CD4-positive, alpha-beta T cell treated with Interleukin-10 for 1 hour (primary cell): ENCODE data around the gene DLGAP1.

Experiments
- DNase-seq: peaks from one replicate; pipeline ENCODE4 v3.0.0-alpha.2; 2020

The DLGAP1 gene

DNA sequence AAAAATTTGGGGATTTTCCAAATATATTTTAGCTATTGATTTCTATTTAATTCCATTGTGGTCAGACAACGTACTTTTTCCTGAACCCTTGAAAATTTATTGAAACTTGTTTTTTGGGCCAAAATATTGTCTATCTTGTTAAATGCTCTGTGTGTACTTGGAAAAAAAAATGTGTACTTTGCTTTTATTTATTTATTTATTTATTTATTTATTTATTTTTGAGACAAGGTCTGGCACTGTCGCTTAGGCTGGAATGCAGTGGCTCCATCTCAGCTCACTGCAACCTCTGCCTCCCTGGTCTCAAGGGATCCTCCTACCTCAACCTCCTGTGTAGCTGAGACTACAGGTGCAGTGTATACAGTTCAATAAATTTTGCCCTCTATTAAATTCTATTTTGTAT is 910.6 kb downstream of the DLGAP1 start:
- no peak for DNase-seq

DNA sequence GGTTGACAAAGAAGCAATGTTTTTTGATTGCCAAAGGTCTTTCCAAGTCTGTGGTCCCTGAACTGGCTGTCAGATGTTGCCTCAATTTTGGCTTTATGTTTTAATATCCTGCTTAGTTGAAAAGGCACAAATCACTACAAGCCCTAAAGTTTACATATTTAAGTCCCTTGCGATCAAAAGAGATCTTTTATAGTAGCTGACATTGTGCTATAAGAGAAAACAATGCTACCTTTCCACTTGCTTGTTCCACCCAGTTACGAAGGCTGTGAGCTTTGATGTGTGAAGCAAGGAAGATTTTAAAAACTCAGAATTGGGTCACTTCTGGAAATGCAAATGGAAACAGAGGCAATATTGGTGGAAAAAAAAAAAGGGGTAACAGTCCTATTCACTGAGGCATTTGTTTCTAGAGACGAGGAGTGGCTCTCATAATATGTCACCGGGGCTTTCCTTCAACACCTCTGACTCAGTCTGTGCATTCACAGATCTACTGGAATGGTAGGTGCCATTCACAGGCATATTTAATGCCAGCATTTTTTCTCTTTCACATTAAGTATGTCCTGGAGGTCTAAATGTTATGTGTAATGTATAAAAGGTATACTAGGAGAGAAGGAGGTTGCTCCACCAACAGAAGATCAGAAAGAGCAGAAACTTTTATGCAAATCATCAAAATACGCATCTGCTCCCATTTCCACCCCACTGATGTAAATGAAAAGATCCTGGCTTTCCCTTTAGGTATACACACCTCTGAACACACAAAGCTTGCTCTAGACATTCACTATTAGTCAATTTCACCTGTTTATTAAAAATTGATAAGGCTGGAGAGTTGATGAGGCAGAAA is 913.3 kb downstream of the DLGAP1 start:
- no peak for DNase-seq

DNA sequence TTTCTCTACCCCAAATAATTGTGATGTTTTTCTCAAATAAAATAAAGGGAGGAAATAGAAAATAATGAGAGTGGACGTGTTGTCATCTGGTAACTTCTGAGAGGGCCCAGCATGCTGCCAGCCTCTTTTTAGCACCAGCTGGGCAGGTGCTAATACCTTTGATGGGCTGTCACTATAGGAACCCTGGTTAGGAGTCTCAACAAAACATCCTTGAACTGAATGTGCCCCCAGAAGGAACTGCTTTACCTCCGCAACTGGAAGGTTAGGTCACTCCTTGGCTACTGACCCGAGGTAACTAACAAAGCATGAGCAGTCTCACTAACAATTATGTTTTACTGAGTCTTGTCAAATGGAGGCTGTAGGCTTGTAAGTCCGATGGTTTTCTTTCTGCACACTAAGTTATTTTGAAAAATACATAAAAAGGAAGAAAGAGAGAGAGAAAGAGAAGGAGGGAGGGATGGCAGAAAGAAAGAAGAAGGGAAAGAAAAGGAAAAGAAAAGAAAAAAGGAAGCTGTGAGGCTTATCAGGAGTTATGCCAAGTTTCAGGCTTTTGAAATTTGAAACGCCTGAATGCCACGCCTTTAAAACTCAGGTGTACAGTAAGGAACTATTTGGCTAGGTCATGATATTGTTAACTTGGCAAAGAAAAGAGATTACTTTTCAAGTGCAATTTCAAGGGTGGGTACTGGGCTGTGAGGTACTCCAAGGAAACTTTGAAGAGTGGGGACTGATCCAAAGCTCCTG is 914.1 kb downstream of the DLGAP1 start:
- DNase-seq: no peak

DNA sequence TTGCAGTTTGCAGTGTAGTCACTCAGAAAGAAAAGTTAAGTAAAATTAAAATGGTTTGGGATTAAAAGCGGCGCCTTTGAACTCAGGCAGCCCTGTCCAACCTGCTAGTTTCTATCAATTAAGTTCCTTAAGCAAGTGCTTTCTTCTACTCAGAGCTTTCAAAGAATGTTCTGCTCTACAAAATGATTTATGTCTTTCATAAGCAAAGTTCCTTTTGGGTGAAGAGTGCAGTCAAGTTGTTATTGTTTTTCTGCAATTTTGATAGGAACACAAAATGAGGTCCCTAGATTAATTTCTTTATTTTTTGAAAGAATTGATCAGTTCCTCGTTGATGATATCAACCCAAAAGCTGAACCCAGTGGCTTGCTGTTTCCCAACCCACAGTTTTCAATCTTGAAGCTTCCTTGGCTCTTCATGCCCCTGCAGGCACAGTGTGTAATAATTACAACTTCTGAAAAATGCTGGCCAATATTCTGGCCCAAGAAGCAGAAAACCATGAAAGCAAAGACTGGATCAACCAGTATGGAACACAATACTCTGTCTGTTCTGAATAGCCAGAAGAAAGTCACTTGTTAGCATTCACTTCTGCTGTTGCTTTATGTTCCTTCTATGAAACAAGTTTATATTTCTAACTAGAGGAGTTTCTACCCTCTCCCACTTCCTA is 916.0 kb downstream of the DLGAP1 start:
- no peak for DNase-seq

DNA sequence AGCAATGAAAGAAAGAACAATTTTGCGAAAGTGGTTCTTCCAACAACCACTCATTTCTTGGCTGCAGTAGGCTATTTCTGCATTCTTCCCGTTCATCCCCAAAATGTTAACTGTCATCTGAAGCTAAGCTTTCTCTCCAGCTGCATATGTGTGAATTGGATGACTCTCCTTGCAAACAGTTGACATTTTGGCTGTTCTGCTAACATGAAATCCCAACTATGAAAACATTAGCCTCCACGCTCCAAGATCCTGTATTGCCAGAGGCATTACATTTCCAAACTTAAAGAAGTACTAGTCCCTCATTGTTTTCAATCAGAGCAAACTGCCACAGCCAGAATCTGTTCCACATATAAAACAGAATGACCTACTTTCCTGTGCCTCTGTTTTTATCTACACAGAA is 916.7 kb downstream of the DLGAP1 start:
- DNase-seq: no peak

DNA sequence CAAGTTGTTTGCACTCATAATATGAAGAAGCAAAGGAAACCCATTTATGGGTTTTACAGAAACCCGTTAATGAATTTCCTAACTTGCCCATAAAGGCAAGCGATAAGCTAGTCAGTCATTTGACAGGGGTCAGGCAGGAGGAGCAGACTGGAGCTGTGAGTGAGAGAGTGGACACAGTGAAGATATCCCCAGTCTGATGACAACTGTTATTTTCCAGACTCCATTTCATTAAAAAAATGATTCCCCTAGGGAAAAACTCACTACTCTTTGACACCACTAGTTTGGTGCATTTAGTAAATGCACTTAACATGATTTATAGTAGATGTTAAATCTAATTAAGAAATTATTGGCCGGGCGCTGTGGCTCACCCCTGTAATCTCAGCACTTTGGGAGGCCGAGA is 924.3 kb downstream of the DLGAP1 start:
- DNase-seq: no peak

DNA sequence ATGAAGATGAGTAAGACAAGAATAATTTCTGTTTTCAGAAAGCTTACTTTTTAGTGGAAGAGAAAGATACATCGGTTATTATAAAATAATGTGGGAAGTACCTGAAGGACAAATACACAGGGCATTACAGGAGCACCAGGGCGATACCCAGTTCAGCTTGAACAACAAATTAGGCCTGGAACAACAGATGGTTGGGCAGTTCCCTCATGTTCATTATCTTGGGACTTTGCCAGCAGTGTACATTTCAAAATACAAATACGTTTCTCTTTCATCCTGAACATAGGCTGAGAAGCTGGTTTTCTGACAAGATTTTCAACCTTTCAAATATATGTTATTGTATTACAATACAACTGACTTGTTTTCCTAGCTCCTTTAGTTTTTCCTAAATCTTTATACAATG is 925.5 kb downstream of the DLGAP1 start:
- no peak for DNase-seq

DNA sequence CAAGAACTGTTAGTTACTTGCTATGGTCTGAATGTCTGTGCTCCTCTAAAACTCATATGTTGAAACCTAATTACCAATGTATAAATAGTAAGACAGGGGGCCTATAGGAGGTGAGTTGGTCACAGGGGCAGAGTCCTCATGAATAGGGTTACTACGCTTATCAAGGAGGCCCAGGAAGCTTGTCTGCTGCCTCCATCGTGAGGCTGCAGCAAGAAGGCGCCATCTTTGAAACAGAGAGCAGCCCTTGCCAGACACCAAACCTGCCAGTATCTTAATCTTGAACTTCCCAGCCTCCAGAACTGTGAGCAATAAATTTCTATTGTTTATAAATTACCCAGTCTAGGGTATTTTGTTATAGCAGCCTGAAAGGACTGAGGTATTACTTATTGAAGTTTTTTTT is 926.0 kb downstream of the DLGAP1 start:
- no peak for DNase-seq

DNA sequence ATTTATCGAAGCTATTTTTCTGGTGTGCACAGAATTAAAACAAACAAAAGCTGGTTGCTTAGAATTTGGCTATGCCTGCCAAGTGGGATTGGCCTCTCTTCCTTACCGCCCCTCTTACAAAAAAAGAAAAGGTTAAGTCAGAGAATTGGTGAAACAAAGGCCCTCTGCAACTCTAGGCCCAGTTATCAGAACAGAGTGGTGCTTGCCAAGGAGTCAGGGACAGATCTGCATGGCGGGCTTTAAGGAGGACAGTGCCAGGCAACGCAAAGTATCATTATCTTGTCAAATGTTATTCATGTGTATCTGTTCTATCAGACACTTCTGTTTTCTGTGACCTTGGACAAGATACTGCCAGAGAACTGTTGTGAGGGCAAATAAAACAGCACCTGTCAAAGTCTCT is 926.9 kb downstream of the DLGAP1 start:
- DNase-seq: no peak

DNA sequence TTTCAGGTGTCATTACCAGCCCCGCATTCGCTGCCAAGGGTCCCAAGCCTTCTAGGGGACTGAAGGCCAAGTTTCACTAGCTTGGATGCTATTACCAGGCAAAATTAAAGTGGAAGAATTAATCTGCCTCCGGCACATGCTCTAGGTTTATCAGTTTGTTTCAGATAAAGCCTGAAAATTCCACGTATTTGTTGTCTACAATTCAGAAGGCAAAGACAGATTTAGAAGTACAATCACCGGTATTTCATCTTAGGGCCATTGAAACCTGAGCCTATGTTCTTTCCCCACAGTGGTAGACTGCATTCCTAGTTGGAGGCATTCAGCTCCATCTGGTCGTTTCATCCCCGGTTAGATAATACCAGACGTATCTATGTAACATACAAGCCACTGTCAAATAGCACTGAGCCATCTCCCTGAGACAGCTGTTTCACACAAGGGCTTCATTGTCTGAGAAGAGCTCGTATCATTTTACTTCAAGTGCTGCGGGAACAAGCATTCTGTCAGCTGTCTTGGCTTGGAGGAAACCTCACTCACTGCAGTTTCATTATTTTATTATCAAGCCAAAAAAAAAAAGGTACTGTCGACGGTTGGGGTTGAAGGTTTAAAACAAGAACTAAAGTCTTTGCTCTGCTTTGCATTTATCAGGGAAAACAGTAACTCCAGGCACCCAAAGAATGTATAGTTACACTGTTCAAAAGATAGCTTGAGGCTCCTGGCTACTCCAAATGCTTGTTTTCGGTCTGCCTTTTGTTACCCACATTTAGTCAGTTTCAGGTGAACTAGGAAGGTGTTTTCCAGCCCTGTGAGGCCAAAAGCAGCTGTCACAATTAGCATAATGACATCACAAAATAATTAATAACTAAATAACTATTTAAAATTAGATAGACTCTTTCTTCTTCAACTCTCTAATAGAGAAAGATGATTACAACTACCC is 928.4 kb downstream of the DLGAP1 start:
- DNase-seq: no peak

DNA sequence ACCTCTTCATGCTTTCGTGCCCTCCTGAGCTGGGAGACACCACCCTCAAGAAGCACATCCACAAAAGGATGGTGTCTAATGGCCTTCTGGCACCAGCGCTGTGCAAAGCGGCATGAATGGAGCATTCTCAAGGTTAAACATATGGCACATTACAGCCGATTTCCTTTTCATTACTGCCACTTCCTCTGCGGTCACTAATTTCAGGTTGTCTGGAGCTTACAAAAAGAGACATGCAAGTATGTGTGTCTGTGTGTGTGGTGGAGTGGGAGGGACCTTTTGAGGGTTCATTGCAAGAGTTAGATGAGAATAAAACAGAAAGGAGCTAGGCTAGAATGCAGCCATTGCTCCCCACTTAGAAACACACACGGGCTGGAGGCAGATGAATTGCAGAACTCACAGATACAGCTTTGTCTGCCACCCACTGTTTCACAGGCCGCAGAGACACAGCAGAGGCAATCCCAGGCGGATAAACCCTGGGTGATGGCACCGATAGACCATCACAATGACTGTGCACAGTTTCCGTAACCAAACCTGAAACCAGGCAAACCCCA is 929.2 kb downstream of the DLGAP1 start:
- peak; percentile 63 for DNase-seq

DNA sequence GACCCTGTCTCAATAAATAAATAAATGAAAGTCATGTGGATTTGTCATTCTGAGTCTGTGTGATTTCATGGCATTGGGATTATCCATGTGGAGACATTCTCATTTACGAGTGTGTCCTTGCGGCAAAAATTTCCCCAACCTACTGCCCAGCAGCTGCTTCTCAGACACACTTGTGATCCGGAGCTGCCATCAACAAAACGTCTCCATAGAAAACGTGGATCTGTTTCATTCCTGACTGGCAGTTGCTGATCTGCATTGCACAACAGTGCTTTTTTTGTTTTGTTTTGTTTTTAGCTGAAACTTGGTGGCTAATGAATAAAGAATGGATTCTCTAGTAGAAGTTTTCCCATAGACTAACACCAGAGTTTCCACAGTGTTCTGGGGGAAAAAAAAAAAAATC is 930.4 kb downstream of the DLGAP1 start:
- no peak for DNase-seq

DNA sequence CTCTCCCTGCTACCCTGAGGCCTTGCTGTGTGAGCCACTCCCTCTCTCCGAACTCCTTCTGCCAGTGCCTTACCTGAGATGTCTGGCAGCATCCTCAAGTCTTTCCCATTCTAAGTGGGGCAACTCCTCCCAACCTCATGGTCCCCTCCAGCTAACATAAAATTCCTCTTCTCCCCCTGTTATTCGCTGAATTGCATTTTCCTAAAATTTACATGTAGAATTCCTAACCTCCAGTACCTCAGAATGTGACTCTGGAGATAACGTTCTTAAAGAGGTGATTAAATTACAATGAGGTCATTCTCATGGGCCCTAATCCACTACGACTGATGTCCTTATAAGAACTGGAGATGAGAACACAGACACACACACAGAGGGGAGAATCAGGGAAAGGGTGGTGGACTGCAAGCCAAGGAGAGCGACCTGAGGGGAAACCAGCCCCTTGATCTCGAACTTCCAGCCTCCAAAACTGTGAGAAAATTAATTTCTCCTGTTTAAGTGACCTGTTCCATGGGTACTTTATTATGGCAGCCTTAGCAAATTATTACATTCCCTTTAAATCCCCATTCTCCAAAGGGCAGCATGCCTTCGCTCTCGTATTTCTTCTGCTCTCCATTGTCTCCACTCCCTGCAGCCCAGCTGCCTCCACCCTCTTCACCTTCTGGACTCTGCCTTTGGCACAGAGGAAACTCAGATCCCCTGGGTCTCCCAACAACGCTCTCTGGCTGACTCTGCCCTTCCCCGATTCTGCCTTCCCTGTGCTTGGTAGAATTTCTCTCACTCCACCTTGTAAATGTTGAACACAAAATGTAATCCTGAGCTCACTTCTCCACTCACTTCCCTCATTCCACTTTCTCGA is 934.6 kb downstream of the DLGAP1 start:
- DNase-seq: no peak

DNA sequence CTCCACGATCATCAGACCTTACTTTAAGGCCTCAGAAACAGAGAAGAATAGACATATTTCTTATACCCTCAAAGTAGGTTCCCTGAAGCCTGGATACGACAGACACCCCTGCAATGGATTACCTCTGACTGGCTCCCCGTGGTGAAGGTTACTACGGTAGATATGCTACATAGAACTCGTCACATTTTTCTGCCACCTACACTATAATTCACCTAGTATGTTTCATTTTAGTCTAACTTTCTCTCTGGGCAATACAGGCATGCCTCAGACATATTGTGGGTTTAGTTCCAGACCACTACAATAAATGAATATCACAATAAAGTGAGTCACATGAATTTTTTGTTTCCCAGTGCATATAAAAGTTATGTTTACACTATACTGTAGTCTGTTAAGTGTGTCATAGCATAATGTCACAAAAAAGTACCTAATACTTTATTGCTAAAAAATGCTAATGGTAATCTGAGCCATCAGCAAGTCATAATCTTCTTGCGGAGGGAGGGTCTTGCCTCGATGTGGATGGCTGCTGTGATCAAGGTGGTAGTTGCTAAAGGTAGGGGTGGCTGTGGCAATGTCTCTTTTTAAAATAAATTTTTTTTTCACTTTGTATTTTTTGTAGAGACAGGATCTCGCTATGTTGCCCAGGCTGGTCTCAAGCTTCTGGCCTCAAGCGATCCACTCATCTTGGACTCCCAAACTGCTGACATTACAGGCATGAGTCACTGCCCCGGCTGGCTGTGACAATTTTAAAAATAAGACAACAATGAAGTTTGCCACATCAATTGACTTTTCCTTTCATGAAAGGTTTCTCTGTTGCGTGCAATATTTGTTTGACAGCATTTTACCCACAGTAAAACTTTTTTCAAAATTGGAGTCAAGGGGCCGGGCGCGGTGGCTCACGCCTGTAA is 940.5 kb downstream of the DLGAP1 start:
- DNase-seq: no peak

DNA sequence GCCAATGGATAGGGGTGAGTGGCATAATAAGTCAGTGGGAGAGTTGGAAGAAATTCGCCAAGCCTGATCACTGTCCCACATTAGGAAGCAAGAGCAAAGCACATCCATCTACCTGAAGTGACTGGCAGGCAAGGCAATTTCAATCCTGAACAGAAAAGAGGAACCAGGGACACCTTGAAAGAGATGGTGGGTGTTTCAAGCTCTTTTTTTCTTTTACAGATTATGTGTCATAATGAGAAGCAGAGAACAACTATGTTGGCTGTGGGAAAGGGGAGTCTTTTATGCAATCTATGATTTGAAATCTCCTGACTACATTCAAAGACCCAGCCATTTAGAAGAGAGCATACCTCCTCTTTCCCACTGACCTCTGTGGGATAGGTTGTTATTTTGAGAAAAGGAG is 941.6 kb downstream of the DLGAP1 start:
- DNase-seq: no peak

DNA sequence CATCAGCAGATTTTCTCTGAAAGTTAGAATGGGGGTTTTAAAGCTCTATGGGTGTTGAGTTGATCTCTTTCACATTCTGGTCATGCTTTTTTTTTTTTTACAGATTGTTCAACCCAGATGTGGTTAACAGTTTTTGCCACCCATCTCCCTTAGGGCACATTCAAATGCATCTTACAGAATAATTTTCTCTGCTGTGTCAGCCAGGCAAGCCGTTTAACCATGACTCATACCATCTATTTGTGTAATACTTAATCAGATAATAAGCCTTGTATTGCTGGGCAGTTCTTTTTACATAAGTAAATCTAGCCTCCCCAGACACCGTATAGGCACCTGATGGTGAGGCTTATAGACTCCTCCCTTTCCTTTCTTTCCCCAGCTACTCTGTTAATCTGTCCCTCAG is 943.1 kb downstream of the DLGAP1 start:
- DNase-seq: peak; percentile 50

DNA sequence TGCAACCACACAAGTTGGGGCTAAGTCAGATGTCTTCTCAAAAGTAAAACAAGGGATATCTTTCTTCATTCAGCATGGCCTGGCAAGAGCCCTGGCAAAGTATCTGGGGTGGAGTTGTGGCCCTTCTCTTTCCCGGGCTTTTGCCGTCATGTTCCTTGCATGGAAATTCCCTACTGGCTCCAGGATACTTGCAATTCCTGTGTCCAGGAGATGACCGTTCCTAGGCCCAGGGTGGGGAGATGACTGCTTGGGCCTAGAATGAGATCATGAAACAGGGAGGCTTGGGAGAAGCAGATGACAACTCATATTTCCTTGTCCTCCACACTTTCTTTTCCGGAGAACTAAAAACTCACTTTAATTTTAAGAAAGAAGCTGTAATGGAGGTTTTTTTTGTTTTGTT is 944.2 kb downstream of the DLGAP1 start:
- no peak for DNase-seq

DNA sequence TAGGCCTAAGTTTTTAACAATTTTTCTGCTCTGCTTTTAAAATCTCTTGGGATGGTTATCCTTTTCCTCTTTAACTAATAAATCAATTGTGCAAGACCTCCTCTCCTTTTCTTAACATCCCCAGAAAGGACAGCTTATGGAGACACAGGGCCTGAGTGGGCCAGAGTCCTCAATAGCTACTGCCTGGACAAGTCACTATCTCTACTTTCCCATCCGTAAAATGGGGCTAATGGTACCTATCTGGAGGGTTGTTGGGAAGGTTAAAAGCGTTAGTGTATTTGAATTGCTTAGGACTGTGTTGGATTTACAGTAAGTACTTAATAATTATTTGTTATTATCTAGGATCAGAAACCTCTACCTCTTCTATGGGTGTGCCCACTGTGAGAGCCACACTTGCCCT is 945.1 kb downstream of the DLGAP1 start:
- no peak for DNase-seq

DNA sequence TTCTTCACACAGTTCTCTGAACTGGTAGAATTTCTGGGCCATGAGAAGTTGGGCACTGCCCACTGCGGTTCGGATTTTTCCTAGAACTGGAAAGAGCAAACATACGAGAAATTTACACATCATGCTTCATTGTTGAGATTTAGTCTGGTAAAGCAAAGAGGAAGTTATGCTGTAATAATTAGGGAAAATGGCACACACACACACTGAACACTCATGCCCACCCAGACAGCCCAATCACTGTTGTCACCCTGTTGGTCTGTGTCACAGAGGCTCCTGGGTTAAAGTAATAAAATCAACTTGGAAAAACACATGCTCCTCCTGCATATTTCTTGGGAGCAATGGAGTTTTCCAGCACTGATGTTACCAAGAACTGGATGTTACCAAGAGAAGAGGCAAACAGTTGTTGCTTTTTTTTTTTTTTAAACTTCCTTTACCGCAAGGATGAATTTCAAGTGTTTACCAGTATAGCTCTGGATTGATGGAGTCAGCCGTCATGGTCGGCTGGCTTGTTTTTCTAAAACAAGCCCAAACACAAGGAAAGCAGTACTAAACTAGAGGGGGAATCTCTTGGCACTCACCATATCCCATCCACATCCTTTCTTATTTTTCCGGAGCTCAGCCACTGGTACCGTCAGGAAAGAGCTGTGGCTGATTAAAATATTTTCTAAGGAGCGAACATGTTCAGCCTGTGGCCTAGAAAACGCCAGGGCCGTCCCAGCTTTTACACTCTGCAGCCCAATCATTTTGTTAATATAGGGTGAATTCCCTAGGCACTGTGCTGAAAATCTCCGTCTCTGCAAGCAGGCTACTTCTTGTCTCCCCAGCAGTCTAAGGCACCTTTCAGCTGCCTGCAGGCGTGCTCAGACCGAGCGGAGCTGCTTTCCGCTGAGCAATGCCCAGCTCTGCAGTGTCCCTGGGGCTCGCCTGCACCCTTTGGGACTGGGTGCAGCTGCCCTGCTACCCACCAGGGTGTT is 946.2 kb downstream of the DLGAP1 start:
- no peak for DNase-seq
